ENCODE measurements around the gene HPCA. TPM values are rescaled to one million over a fixed set of nuclear protein-coding genes. Genes with fewer than 3 reads are reported as not detected.

HPCA gene
- total and polyA plus RNA-seq, 2 of the 13 experiments (the other 11 are each of a cell fraction or from before 2014, with no cell fraction given): not detected

DNA sequence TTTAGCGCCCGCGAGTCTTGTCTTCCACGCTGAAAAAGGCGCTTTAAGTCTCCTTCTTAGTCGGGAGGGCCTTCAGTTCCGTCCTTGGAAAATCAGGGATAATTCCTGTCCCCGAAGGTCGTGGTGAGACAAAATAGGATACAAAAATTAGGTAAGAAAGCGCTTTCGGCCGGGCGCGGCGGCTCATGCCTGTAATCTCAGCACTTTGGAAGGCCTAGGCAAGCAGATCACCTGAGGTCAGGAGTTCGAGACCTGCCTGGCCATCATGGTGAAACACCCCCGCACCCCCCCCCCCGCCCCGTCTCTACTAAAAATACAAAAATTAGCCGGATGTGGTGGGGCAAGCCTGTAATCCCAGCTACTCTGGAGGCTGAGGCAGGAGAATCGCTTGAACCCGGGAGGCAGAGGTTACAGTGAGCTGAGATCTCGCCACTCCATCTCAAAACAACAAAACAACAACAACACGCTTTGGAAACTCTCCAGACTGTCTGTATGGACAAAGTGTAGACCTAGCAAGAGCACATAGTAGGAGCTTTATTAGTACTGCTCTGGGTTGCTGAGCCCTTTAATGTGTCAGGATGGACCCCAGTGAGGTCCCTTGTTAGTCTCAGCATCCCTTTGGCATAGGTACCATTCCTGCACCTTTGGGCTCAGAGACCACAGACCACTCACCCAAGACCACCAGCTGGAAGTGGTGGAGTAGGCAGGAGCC, 15.7 kb downstream of the HPCA start:
- Histone ChIP-seq H3K4me1 (ENCODE audit: insufficient read depth, low read length) (0 out of 2 replicates have a peak, but pooled peaks cover 7% of the 10 kb centered on the region), H3K79me2 (ENCODE audit: insufficient read depth, low read length) (no peaks in the 10 kb centered on the region), H2AFZ (ENCODE audit: low read length) (no peak overlapping the region), H3K9ac (ENCODE audit: insufficient read depth, low read depth, low read length) (no peak overlapping the region), H3K27ac (ENCODE audit: extremely low read length, insufficient read depth, low read length) (no peak overlapping the region), H3K27me3 (ENCODE audit: control insufficient read depth in 1 of 2, insufficient read depth in 2 of 2, low read length in 2 of 2) (peaks cover 7 to 37% of the 10 kb centered on the region in 2 experiments), H3K9me3 (ENCODE audit: low read length) (no peaks in the 10 kb centered on the region), H4K20me1 (ENCODE audit: insufficient read depth, low read length) (no peaks in the 10 kb centered on the region), H3K4me3 (replicated peaks in 1 of 3; ENCODE audit: insufficient read depth in 1 of 3, low read depth in 2 of 3, low read length in 3 of 3) (peak overlapping the region; percentile 19 to 72 (median 38); a peak in 4 of 6 replicates), H3K36me3 (replicated peaks in 1 of 2; ENCODE audit: control insufficient read depth in 1 of 2, insufficient read depth in 2 of 2, low read length in 2 of 2) (no peaks in the 10 kb centered on the region), H3K4me2 (ENCODE audit: low read depth, low read length) (peak overlapping the region; percentile 78)
- FAIRE-seq (no peak), ATAC-seq (no peak), DNase-seq (ENCODE audit: low spot score) (no peak)
- 28% methylated on average over 21 of the region's 24 CpGs for WGBS (ENCODE audit: low lambda C conversion rate)
- ChIA-PET POLR2A (no interaction called here), CTCF (ENCODE audit: low intra/inter-chr PET ratio, low total read pairs) (no interaction called here)
- intact Hi-C loops (cut with micrococcal nuclease; ENCODE audit: unreplicated experiment): no loop called here
- no peak for TF ChIP-seq MATR3 (CRISPR knock-in tag; IDR thresholded peaks at IDR 0.05)
- TF ChIP-seq, protein P1, sequence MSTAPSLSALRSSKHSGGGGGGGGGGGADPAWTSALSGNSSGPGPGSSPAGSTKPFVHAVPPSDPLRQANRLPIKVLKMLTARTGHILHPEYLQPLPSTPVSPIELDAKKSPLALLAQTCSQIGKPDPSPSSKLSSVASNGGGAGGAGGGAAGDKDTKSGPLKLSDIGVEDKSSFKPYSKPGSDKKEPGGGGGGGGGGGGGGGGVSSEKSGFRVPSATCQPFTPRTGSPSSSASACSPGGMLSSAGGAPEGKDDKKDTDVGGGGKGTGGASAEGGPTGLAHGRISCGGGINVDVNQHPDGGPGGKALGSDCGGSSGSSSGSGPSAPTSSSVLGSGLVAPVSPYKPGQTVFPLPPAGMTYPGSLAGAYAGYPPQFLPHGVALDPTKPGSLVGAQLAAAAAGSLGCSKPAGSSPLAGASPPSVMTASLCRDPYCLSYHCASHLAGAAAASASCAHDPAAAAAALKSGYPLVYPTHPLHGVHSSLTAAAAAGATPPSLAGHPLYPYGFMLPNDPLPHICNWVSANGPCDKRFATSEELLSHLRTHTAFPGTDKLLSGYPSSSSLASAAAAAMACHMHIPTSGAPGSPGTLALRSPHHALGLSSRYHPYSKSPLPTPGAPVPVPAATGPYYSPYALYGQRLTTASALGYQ (CRISPR knock-in tag; IDR thresholded peaks at IDR 0.05): no peak
- TF ChIP-seq, protein P2, sequence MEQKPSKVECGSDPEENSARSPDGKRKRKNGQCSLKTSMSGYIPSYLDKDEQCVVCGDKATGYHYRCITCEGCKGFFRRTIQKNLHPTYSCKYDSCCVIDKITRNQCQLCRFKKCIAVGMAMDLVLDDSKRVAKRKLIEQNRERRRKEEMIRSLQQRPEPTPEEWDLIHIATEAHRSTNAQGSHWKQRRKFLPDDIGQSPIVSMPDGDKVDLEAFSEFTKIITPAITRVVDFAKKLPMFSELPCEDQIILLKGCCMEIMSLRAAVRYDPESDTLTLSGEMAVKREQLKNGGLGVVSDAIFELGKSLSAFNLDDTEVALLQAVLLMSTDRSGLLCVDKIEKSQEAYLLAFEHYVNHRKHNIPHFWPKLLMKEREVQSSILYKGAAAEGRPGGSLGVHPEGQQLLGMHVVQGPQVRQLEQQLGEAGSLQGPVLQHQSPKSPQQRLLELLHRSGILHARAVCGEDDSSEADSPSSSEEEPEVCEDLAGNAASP (CRISPR knock-in tag; IDR thresholded peaks at IDR 0.05; ENCODE audit: borderline replicate concordance): no peak
- TF ChIP-seq ZNF772 (CRISPR knock-in tag; IDR thresholded peaks at IDR 0.05): no peak
- TF ChIP-seq, protein P3, sequence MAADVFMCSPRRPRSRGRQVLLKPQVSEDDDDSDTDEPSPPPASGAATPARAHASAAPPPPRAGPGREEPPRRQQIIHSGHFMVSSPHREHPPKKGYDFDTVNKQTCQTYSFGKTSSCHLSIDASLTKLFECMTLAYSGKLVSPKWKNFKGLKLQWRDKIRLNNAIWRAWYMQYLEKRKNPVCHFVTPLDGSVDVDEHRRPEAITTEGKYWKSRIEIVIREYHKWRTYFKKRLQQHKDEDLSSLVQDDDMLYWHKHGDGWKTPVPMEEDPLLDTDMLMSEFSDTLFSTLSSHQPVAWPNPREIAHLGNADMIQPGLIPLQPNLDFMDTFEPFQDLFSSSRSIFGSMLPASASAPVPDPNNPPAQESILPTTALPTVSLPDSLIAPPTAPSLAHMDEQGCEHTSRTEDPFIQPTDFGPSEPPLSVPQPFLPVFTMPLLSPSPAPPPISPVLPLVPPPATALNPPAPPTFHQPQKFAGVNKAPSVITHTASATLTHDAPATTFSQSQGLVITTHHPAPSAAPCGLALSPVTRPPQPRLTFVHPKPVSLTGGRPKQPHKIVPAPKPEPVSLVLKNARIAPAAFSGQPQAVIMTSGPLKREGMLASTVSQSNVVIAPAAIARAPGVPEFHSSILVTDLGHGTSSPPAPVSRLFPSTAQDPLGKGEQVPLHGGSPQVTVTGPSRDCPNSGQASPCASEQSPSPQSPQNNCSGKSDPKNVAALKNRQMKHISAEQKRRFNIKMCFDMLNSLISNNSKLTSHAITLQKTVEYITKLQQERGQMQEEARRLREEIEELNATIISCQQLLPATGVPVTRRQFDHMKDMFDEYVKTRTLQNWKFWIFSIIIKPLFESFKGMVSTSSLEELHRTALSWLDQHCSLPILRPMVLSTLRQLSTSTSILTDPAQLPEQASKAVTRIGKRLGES (CRISPR knock-in tag; IDR thresholded peaks at IDR 0.05; ENCODE audit: borderline replicate concordance): no peak
- TF ChIP-seq, protein P4, sequence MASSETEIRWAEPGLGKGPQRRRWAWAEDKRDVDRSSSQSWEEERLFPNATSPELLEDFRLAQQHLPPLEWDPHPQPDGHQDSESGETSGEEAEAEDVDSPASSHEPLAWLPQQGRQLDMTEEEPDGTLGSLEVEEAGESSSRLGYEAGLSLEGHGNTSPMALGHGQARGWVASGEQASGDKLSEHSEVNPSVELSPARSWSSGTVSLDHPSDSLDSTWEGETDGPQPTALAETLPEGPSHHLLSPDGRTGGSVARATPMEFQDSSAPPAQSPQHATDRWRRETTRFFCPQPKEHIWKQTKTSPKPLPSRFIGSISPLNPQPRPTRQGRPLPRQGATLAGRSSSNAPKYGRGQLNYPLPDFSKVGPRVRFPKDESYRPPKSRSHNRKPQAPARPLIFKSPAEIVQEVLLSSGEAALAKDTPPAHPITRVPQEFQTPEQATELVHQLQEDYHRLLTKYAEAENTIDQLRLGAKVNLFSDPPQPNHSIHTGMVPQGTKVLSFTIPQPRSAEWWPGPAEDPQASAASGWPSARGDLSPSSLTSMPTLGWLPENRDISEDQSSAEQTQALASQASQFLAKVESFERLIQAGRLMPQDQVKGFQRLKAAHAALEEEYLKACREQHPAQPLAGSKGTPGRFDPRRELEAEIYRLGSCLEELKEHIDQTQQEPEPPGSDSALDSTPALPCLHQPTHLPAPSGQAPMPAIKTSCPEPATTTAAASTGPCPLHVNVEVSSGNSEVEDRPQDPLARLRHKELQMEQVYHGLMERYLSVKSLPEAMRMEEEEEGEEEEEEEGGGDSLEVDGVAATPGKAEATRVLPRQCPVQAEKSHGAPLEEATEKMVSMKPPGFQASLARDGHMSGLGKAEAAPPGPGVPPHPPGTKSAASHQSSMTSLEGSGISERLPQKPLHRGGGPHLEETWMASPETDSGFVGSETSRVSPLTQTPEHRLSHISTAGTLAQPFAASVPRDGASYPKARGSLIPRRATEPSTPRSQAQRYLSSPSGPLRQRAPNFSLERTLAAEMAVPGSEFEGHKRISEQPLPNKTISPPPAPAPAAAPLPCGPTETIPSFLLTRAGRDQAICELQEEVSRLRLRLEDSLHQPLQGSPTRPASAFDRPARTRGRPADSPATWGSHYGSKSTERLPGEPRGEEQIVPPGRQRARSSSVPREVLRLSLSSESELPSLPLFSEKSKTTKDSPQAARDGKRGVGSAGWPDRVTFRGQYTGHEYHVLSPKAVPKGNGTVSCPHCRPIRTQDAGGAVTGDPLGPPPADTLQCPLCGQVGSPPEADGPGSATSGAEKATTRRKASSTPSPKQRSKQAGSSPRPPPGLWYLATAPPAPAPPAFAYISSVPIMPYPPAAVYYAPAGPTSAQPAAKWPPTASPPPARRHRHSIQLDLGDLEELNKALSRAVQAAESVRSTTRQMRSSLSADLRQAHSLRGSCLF (CRISPR knock-in tag; IDR thresholded peaks at IDR 0.05; ENCODE audit: borderline replicate concordance): no peak
- TF ChIP-seq EZH2 (conservative IDR thresholded peaks at IDR 0.05; ENCODE audit: low read depth, low read length): 0 out of 2 replicates have a peak, but pooled peaks have one; percentile 6
- peak; percentile 84 for TF ChIP-seq ZKSCAN1 (IDR thresholded peaks at IDR 0.05; ENCODE audit: low read length)
- BruUV-seq (replicated peaks): no TSS peak
- in situ Hi-C loops (cut with HindIII; ENCODE audit: extremely low pct_ligation_motif_present, low pct_unique_long_range_greater_than_20kb): no loop called here
